Muscle of arm (tissue), 12 donors: Measurements from ENCODE around the gene CLMP. TPM values are rescaled to one million over a fixed set of nuclear protein-coding genes. Genes with fewer than 3 reads are reported as not detected.
"Not testable (repeated sequence)": the region's sequence is repeated elsewhere in the genome, so short reads cannot be mapped to it uniquely, and the experiment has no call there.

Experiments
- DNase-seq: peaks from one replicate; pipeline ENCODE4 v3.0.0-alpha.2; 2013
- polyA plus RNA-seq, 12 donors: library from polyadenylated mRNA; unstranded; fragments of 120-200 nt; gene quantifications; one replicate each; pipeline ENCODE4 v1.2.1, GENCODE V29; 2013; ENCODE audit not compliant: insufficient read length in 12 of 12

CLMP gene
- polyA plus RNA-seq, 12 donors = 12.3 to 53.7 (median 18.8) TPM; not detected in 1

- not testable (repeated sequence) for DNase-seq
These were observed 104.9 kb downstream of the CLMP start for GRCh38 chr11:123090168-123090567.

GRCh38 chr11:123088896-123089295 is 106.2 kb downstream of the CLMP start:
- DNase-seq = not testable (repeated sequence)

- DNase-seq = not testable (repeated sequence)
These were observed 107.4 kb downstream of the CLMP start for GRCh38 chr11:123087657-123088056.

- DNase-seq = no peak
These were observed 108.7 kb downstream of the CLMP start for GRCh38 chr11:123086305-123086704.

- DNase-seq = no peak
These were observed 109.6 kb downstream of the CLMP start for GRCh38 chr11:123085497-123085896.

- no peak for DNase-seq
These were observed 110.6 kb downstream of the CLMP start for GRCh38 chr11:123084454-123084853.

GRCh38 chr11:123083623-123084029 is 111.4 kb downstream of the CLMP start:
- peak; percentile 77 for DNase-seq

GRCh38 chr11:123082977-123083376 is 112.1 kb downstream of the CLMP start:
- no peak for DNase-seq

- DNase-seq = no peak
These were observed 115.0 kb downstream of the CLMP start for GRCh38 chr11:123080015-123080414.

GRCh38 chr11:123076484-123076883 is 118.6 kb downstream of the CLMP start:
- no peak for DNase-seq

GRCh38 chr11:123073343-123074057 is 121.5 kb downstream of the CLMP start:
- DNase-seq = no peak

GRCh38 chr11:123072762-123073161 is 122.3 kb downstream of the CLMP start:
- no peak for DNase-seq

GRCh38 chr11:123072332-123072761 is 122.7 kb downstream of the CLMP start:
- DNase-seq = no peak

- DNase-seq = no peak
These were observed 124.9 kb downstream of the CLMP start for GRCh38 chr11:123069908-123070821.

GRCh38 chr11:123065621-123066020 is 129.4 kb downstream of the CLMP start:
- DNase-seq = no peak

- no peak for DNase-seq
These were observed 131.0 kb downstream of the CLMP start for GRCh38 chr11:123063826-123064657.

GRCh38 chr11:123062892-123063825 is 131.9 kb downstream of the CLMP start:
- peak; percentile 77 for DNase-seq

- DNase-seq = peak; percentile 99
These were observed 132.7 kb downstream of the CLMP start for GRCh38 chr11:123062158-123062891.

- DNase-seq = no peak
These were observed 133.5 kb downstream of the CLMP start, which contains the start of gene HSPA8 for GRCh38 chr11:123061403-123062157. TSS of gene HSPA8 (minus strand) at chr11:123062136. CDS start at chr11:123061324, 812 bp downstream.
